BLaER1 treated with 17β-estradiol and CSF1 and Interleukin-3, amounts not matched to agents 10 nM and 100 nM (cell line): ENCODE data around the gene GJC1.

Experiments used
- H3K27ac ChIP-seq, 11 experiments: shearing (Covaris generic); formaldehyde crosslinking; 2 replicates each; pipeline ENCODE4 v1.8.1; 2022
- H3K27me3 ChIP-seq, 11 experiments: shearing (Covaris generic); formaldehyde crosslinking; 2 replicates each; pipeline ENCODE4 v1.8.1; 2022
- H3K36me3 ChIP-seq, 11 experiments: shearing (Covaris generic); formaldehyde crosslinking; 2 replicates each; pipeline ENCODE4 v1.8.1; 2022
- H3K4me1 ChIP-seq, 10 experiments: shearing (Covaris generic); formaldehyde crosslinking; 2 replicates each; pipeline ENCODE4 v1.8.1; 2022
- H3K4me2 ChIP-seq, 11 experiments: shearing (Covaris generic); formaldehyde crosslinking; 2 replicates each; pipeline ENCODE4 v1.8.1; 2022
- H3K4me3 ChIP-seq, 10 experiments: shearing (Covaris generic); formaldehyde crosslinking; 2 replicates each; pipeline ENCODE4 v1.8.1; 2022
- H3K9ac ChIP-seq, 11 experiments: shearing (Covaris generic); formaldehyde crosslinking; 2 replicates each; pipeline ENCODE4 v1.8.1; 2022
- H3K9me3 ChIP-seq, 11 experiments: shearing (Covaris generic); formaldehyde crosslinking; replicated peaks in 1 of 11; 2 replicates each; pipeline ENCODE4 v1.8.1; 2022
- H4K20me1 ChIP-seq, 11 experiments: shearing (Covaris generic); formaldehyde crosslinking; 2 replicates each; pipeline ENCODE4 v1.8.1; 2022
- Cebpa-rat ChIP-seq, 11 experiments: shearing (Covaris generic); IDR thresholded peaks; 2 replicates each; pipeline ENCODE4 v1.8.1; 2022

The GJC1 gene

GRCh38 chr17:44775136-44775837 lies 54.8 kb downstream of the GJC1 start:
- peaks cover 0 to 17% (median 4%) of the 10 kb centered on the region in 11 experiments; a peak in 7 of 22 replicates for H4K20me1 ChIP-seq
- H3K9ac ChIP-seq = peak overlapping the region in 10 of 11 experiments; percentile 6 to 72 (median 56); a peak in 17 of 22 replicates
- H3K36me3 ChIP-seq = no peaks in the 10 kb centered on the region
- peak overlapping the region; percentile 61 to 81 (median 69) for H3K4me3 ChIP-seq
- no peak for TF ChIP-seq Cebpa-rat (IDR thresholded peaks at IDR 0.05)
- H3K27ac ChIP-seq = peak overlapping the region in 3 of 11 experiments; percentile 18 to 46 (median 26); a peak in 1 of 22 replicates
- peaks cover 0 to 21% (median 0%) of the 10 kb centered on the region in 11 experiments; a peak in 5 of 22 replicates for H3K27me3 ChIP-seq
- peak overlapping the region; percentile 99 to 100 (median 100) for H3K4me2 ChIP-seq
- H3K4me1 ChIP-seq = peaks cover 16 to 66% (median 59%) of the 10 kb centered on the region in 10 experiments
- no peaks in the 10 kb centered on the region for H3K9me3 ChIP-seq

DNA sequence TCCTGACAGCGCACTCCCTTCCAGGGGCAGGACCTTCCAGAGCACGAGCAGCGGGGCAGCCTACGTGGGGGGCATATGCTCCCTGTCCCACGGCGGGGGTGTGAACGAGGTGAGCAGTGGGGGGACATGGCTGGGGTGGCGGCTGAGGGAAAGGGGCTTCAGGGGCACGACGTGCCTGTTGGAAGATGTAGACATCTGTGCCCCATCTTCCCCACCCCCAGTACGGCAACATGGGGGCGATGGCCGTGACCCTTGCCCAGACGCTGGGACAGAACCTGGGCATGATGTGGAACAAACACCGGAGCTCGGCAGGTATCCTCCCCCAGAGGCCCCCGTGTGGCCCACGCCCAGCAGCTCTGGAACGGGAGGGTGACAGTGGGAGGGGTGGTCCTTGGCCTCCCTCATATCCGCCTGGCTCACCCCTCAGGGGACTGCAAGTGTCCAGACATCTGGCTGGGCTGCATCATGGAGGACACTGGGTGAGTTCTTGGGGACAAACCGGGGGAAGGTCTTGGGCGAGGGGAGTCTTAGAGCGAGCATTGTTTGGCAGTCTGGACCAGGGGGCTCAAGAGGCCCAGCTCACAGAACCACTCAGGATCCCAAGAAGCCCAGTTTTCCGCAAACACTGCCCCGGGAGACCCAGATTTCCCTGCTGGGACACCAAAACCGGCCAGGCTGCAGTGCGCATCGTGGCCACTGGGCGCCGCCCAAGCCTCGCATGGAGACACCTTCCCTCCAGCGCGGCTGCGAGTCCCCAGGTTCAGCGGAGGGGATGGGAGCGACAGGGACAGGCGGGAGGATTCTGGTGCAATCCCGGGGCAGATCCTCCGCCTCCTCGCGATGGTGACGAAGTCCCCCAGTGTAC lies 55.6 kb downstream of the GJC1 start:
- H4K20me1 ChIP-seq = peaks cover 0 to 17% (median 4%) of the 10 kb centered on the region in 11 experiments; a peak in 7 of 22 replicates
- TF ChIP-seq Cebpa-rat (IDR thresholded peaks at IDR 0.05) = no peak
- H3K27ac ChIP-seq = no peak overlapping the region
- no peaks in the 10 kb centered on the region for H3K9me3 ChIP-seq
- H3K27me3 ChIP-seq = peaks cover 0 to 21% (median 0%) of the 10 kb centered on the region in 11 experiments; a peak in 5 of 22 replicates
- peak overlapping the region; percentile 61 to 81 (median 69) for H3K4me3 ChIP-seq
- peak overlapping the region; percentile 99 to 100 (median 100) for H3K4me2 ChIP-seq
- H3K9ac ChIP-seq = peak overlapping the region in 10 of 11 experiments; percentile 6 to 72 (median 56); a peak in 17 of 22 replicates
- H3K36me3 ChIP-seq = no peaks in the 10 kb centered on the region
- peaks cover 10 to 68% (median 60%) of the 10 kb centered on the region in 10 experiments for H3K4me1 ChIP-seq

DNA sequence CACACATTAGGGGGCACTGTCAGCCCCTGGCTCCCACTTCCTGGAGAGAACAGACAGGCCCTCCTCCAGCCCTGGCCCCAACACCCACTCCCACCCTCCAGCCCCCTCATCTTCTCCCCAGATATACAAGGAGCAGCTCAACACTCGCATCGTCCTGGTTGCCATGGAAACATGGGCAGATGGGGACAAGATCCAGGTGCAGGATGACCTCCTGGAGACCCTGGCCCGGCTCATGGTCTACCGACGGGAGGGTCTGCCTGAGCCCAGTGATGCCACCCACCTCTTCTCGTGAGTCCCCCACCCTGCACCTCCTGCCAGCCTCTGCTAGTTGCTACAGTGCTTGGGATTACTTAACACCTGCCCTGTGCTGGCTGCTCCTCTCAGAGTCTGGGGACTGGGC lies 56.9 kb downstream of the GJC1 start:
- H3K27me3 ChIP-seq = peaks cover 0 to 21% (median 0%) of the 10 kb centered on the region in 11 experiments; a peak in 5 of 22 replicates
- no peaks in the 10 kb centered on the region for H3K9me3 ChIP-seq
- TF ChIP-seq Cebpa-rat (IDR thresholded peaks at IDR 0.05) = no peak
- no peak overlapping the region for H3K4me3 ChIP-seq
- no peak overlapping the region for H3K9ac ChIP-seq
- no peaks in the 10 kb centered on the region for H3K36me3 ChIP-seq
- no peak overlapping the region for H3K27ac ChIP-seq
- no peak overlapping the region for H3K4me2 ChIP-seq
- H4K20me1 ChIP-seq = peaks cover 0 to 17% (median 4%) of the 10 kb centered on the region in 11 experiments; a peak in 7 of 22 replicates
- peaks cover 18 to 71% (median 61%) of the 10 kb centered on the region in 10 experiments for H3K4me1 ChIP-seq

GRCh38 chr17:44772308-44773045 lies 57.6 kb downstream of the GJC1 start:
- peaks cover 25 to 71% (median 61%) of the 10 kb centered on the region in 10 experiments for H3K4me1 ChIP-seq
- peaks cover 0 to 11% (median 4%) of the 10 kb centered on the region in 11 experiments; a peak in 7 of 22 replicates for H4K20me1 ChIP-seq
- no peaks in the 10 kb centered on the region for H3K36me3 ChIP-seq
- H3K4me2 ChIP-seq = no peak overlapping the region
- no peak for TF ChIP-seq Cebpa-rat (IDR thresholded peaks at IDR 0.05)
- H3K9ac ChIP-seq = no peak overlapping the region
- no peaks in the 10 kb centered on the region for H3K9me3 ChIP-seq
- H3K27ac ChIP-seq = no peak overlapping the region
- H3K4me3 ChIP-seq = no peak overlapping the region
- H3K27me3 ChIP-seq = peaks cover 0 to 15% (median 0%) of the 10 kb centered on the region in 11 experiments; a peak in 5 of 22 replicates

DNA sequence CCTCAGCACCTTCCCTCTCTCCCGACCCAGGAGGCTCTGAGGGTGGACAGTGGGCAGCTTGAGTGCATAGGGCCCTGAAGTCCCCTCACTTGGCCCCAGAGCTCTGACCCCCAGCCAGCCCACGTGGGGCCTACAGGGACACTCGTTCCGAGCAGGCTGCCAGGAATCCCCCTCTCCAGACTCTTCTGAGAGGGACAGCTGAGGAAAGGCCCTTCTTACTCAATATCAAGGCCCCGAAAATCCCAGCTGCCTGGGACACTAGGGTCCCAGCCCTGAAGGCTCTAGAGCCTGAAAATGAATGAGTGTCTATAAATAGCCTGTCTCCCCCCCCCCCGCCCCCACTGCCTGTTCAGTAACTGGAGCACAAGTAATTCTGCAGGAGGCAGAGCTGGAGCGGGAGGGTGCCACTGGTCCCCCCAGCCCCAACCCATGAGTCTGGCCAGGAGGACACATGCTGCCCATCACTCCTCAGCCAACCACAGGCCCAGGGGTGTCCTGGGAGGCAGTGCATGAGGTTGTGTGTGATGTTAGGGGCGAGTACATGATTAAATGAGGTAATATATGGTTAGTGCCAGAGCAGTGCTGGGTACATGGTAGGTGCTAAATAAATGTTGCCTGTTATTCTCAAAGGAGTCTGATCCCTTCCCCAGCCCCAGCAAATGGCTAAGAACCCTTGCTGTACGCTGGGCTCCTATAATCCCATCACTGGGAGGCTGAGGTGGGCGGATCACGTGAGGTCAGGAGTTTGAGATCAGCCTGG lies 59.7 kb downstream of the GJC1 start:
- H3K4me1 ChIP-seq = peaks cover 25 to 58% (median 47%) of the 10 kb centered on the region in 10 experiments
- peak overlapping the region in 5 of 11 experiments; percentile 10 to 89 (median 22); a peak in 4 of 22 replicates for H3K4me2 ChIP-seq
- H3K27me3 ChIP-seq = no peaks in the 10 kb centered on the region
- no peak overlapping the region for H3K27ac ChIP-seq
- no peak overlapping the region for H3K4me3 ChIP-seq
- H3K9me3 ChIP-seq = no peaks in the 10 kb centered on the region
- H3K36me3 ChIP-seq = no peaks in the 10 kb centered on the region
- TF ChIP-seq Cebpa-rat (IDR thresholded peaks at IDR 0.05) = no peak
- peaks cover 0 to 4% (median 0%) of the 10 kb centered on the region in 11 experiments; a peak in 4 of 22 replicates for H4K20me1 ChIP-seq
- 0 out of 22 replicates have a peak overlapping the region, but pooled peaks of 1 of the 11 experiments have one; percentile 10 for H3K9ac ChIP-seq

DNA sequence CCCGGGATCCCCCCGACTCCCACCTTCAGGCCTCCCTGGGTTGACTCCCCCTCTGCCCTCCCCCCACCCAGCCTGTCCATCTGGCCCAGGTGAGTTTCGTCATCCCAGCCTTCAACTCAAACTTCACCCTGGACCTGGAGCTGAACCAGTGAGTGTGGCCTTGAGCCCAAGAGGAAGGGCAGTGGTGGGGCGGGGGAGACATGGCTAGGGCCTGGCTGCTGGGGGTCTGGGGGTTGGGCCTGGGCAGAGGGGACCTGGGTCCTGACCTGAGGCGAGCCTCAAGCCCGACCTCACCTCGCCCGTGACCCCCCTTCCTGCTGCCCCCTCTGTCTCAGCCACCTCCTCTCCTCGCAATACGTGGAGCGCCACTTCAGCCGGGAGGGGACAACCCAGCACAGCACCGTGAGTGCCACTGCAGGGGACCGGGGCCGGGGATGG lies 60.4 kb downstream of the GJC1 start:
- Histone ChIP-seq H3K9ac (no peak overlapping the region), H4K20me1 (no peaks in the 10 kb centered on the region; a peak in 2 of 22 replicates), H3K27me3 (no peaks in the 10 kb centered on the region), H3K36me3 (no peaks in the 10 kb centered on the region), H3K27ac (no peak overlapping the region), H3K4me1 (peaks cover 25 to 53% (median 41%) of the 10 kb centered on the region in 10 experiments), H3K4me2 (peak overlapping the region in 5 of 11 experiments; percentile 18 to 89 (median 80); a peak in 4 of 22 replicates), H3K9me3 (no peaks in the 10 kb centered on the region), H3K4me3 (no peak overlapping the region)
- no peak for TF ChIP-seq Cebpa-rat (IDR thresholded peaks at IDR 0.05)

DNA sequence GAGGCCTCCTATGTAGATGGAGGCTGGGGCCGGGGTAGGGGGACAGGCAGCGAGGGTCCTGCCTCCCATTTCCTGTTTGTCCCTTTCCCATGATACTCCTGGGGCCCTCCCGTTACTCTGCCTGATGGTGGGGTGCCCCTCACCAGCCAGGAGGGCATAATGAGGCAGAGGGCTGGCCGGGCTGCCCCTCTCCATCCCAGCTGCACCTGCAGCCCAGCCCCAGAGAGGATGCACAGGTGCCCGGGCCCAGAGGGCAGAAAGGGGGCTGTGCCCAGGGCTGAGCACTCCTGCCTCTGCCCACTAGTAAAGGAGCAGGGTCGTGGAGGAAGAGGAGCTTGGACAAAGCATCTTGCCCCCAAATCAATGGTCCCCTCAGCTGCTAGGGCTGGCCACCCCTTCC lies 60.9 kb downstream of the GJC1 start:
- Histone ChIP-seq H3K4me3 (no peak overlapping the region), H3K36me3 (no peaks in the 10 kb centered on the region), H3K9me3 (no peaks in the 10 kb centered on the region), H3K27ac (no peak overlapping the region), H3K27me3 (no peaks in the 10 kb centered on the region), H4K20me1 (no peaks in the 10 kb centered on the region; a peak in 2 of 22 replicates), H3K9ac (no peak overlapping the region), H3K4me1 (peaks cover 25 to 48% (median 39%) of the 10 kb centered on the region in 10 experiments), H3K4me2 (peak overlapping the region in 10 of 11 experiments; percentile 59 to 89 (median 79); a peak in 17 of 22 replicates)
- no peak for TF ChIP-seq Cebpa-rat (IDR thresholded peaks at IDR 0.05)
